COLO668 (cell line): ENCODE measurements around the gene FMN2.

Source experiments
- DNase-seq: peaks from one replicate; lab custom pipeline; 2025; ENCODE audit not compliant: unreplicated experiment; lab: John Stamatoyannopoulos, UW

FMN2 gene

GRCh38 chr1:240350910-240351331, 259.2 kb downstream of the FMN2 start:
- no peak for DNase-seq

- DNase-seq: no peak
Observed at GRCh38 chr1:240351690-240352089, 260.0 kb downstream of the FMN2 start.

GRCh38 chr1:240352769-240353168, 261.1 kb downstream of the FMN2 start:
- no peak for DNase-seq

- DNase-seq: no peak
Observed at GRCh38 chr1:240356568-240356967, 264.9 kb downstream of the FMN2 start.

GRCh38 chr1:240362046-240362445, 270.4 kb downstream of the FMN2 start:
- no peak for DNase-seq

GRCh38 chr1:240362826-240363225, 271.1 kb downstream of the FMN2 start:
- no peak for DNase-seq

- DNase-seq: no peak
Observed at GRCh38 chr1:240363315-240363714, 271.6 kb downstream of the FMN2 start.

- DNase-seq: no peak
Observed at GRCh38 chr1:240363914-240364313, 272.2 kb downstream of the FMN2 start.

- DNase-seq: no peak
Observed at GRCh38 chr1:240366636-240367035, 275.0 kb downstream of the FMN2 start.

- no peak for DNase-seq
Observed at GRCh38 chr1:240385551-240385950, 293.9 kb downstream of the FMN2 start.

- DNase-seq: no peak
Observed at GRCh38 chr1:240385985-240386978, 294.6 kb downstream of the FMN2 start.

GRCh38 chr1:240387051-240387450, 295.4 kb downstream of the FMN2 start:
- no peak for DNase-seq

GRCh38 chr1:240391660-240392260, 300.1 kb downstream of the FMN2 start:
- no peak for DNase-seq

- DNase-seq: no peak
Observed at GRCh38 chr1:240394353-240394752, 302.7 kb downstream of the FMN2 start.

GRCh38 chr1:240395336-240395735, 303.7 kb downstream of the FMN2 start:
- no peak for DNase-seq

- no peak for DNase-seq
Observed at GRCh38 chr1:240399381-240399780, 307.7 kb downstream of the FMN2 start.

GRCh38 chr1:240401731-240402130, 310.0 kb downstream of the FMN2 start:
- DNase-seq: no peak

- DNase-seq: no peak
Observed at GRCh38 chr1:240402326-240402725, 310.6 kb downstream of the FMN2 start.

GRCh38 chr1:240404286-240404685, 312.6 kb downstream of the FMN2 start:
- no peak for DNase-seq

- no peak for DNase-seq
Observed at GRCh38 chr1:240405751-240406150, 314.1 kb downstream of the FMN2 start.

GRCh38 chr1:240407407-240407806, 315.7 kb downstream of the FMN2 start:
- DNase-seq: no peak

- DNase-seq: no peak
Observed at GRCh38 chr1:240409615-240410014, 317.9 kb downstream of the FMN2 start.
